ELF-1 (cell line): ENCODE results near the gene VRK1.

Experiments used
- DNase-seq: peaks from one replicate; pipeline ENCODE4 v3.0.0-alpha.2; 2016; ENCODE audit warnings: low read depth, low spot score

The VRK1 gene

GRCh38 chr14:96920023-96920422 lies 122.8 kb downstream of the VRK1 start:
- DNase-seq: no peak

- no peak for DNase-seq
Observed at GRCh38 chr14:96920820-96921219, 123.6 kb downstream of the VRK1 start.

GRCh38 chr14:96922986-96923385 lies 125.8 kb downstream of the VRK1 start:
- DNase-seq: no peak

- peak; percentile 46 for DNase-seq
Observed at GRCh38 chr14:96925422-96925821, 128.2 kb downstream of the VRK1 start.

- no peak for DNase-seq
Observed at GRCh38 chr14:96926001-96926400, 128.8 kb downstream of the VRK1 start.

- no peak for DNase-seq
Observed at GRCh38 chr14:96928779-96929380, 131.7 kb downstream of the VRK1 start.

DNA sequence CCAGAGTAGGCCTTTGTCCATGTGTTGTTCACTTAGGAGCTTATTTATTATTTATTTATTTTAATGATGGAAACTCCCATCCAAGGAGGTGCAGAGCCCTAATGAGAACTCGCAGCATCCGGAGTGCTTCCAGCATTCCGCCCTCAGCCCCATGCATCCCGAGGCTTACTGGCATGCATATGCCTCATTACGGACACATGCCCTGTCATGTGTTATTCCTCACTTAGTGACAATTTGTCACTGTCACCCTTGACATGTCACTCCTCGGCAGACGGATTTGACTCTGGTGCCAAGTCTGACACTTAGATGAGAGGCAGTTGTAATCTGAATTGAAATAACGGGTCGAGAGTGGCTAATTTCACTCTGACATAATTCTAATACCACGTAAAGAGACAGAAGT lies 132.8 kb downstream of the VRK1 start:
- DNase-seq: no peak

GRCh38 chr14:96930526-96930925 lies 133.3 kb downstream of the VRK1 start:
- DNase-seq: no peak
